G401.6 (cell line): ENCODE measurements around the gene NEBL.

Source experiments
- FAIRE-seq: peaks from 2 replicates; lab custom pipeline; 2012; peaks lifted over from hg19 to GRCh38; lab: Jason Lieb, UNC

The NEBL gene

DNA sequence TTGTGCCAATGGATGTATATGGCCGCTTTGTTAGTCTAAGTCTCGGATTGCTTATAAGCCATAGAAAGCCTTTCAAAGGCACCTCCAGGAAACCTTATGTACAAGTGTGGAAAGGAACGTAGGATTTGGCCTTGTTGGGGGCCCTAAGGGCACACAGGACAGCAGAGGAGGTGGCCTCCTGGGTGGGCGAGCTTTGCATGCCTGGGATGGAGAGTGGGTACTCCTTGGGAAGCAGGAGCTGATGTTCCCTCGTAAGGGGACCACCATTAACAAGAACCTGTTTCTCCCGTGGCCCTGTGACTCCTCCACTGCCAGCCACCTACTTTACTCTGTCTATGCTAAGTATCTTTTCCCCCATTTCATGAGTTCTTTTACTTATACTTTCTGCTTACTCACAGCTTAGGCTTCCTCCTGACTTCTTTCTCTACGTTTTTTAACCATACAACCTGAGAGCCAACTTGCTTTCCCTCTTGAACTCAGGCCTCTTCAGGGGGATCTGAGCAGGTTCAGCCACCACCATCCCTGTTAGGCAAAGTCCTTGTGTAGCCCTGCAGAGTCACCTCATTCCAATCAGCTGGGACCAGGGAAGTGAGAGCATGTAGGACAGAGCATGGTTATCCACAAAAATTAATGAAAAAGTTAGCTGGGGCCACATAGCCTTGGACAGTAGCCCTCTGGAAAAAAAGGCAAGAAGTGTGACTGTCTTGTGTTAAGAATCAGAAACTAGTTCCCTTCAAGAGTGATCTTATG is 118.9 kb downstream of the NEBL start:
- FAIRE-seq, result no peak

- no peak for FAIRE-seq
Measured at GRCh38 chr10:20776384-20777118, 120.6 kb downstream of the NEBL start.

DNA sequence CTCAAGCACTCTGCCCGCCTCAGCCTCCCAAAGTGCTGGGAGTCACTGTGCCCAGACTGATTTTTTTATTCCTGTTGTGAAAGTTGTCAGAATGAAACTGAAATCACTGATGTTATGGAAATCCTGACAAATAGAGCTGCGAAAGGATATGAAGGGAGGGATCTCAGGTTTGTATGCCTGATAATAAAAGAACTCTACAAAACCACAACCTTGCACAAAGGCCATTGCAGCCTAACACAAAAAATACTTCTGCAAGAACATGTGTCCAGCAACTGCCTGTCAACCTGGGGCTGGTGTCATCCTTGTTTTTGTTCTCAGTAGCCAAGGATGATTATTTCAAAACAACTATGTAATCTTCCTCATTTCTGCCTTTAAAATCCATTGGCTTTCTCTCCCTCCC is 126.1 kb downstream of the NEBL start:
- no peak for FAIRE-seq

DNA sequence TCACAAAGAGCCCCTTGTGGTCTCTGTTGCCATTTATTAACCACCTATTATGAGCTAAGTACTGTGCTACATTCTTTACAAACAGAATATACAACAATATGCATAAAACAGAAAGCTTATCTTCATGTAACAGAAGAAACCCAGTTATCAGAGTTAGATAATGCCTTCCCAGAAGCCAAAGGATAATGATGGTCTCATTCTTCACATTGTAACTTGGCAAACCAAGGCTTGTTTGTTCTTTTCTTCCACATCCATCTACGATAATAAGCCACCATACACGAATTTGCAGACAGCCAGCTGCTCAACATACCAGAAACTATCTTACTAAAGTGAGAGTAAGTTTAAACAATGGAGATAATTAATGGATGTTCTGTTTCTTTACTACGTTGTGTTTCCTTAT is 127.6 kb downstream of the NEBL start:
- FAIRE-seq, result no peak

GRCh38 chr10:20768843-20769242 is 128.3 kb downstream of the NEBL start:
- FAIRE-seq, result no peak

GRCh38 chr10:20767028-20767427 is 130.1 kb downstream of the NEBL start:
- no peak for FAIRE-seq

DNA sequence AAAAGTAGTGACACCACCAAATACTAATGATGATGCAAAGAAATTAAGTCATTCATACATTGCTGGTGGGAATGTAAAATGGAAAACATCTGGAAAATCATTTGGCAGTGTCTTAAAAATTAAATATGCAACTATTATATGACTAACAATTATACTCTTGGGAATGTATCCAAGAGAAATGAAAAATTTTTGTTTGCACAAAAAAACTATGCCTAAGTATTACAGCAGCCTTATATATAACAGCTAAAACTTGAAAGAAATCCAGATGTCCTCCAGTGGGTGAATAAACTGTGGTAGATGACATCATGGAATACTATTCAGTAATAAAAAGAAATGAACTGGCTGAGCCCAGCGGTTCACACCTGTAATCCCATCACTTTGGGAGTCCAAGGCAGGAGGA is 132.0 kb downstream of the NEBL start:
- no peak for FAIRE-seq

- FAIRE-seq, result no peak
Measured at GRCh38 chr10:20760460-20760859, 136.7 kb downstream of the NEBL start.

DNA sequence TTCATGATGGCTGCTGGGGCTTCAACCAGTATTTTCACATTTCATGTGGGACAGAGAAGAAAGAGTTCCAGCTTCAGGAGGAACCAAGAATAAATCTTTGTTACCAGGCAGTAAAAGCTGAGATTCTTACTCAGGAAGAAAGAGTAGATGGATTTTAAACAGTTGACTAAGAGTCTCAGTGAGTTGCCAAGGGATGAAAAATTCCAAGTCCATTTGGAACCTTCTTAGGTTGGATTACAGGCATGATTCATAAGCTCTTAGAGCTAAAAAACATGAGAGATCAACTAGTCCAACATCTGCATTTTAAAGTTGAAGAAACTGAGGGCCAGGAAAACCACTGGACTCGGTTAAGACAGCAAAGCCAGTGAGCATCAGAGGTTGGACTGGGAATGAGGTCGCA is 148.6 kb downstream of the NEBL start:
- no peak for FAIRE-seq

DNA sequence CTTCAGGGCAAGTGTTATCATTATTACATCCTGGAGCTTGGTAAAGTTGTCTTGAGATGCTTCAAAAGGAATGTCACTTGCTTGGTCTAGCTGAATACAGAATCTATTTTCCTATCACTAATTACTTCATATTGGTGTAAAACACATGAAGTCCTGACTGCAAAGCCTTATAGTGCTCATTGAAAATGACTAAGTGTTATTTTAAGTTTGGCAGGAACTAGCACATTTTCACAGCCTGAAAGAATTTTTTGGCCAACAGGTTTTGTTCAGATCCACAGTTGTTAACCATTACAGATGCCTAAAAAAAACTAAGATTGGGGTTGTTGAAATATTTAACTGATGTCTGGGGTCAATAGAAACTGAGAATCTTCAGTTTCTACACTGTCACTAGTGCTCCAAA is 149.3 kb downstream of the NEBL start:
- FAIRE-seq, result no peak

DNA sequence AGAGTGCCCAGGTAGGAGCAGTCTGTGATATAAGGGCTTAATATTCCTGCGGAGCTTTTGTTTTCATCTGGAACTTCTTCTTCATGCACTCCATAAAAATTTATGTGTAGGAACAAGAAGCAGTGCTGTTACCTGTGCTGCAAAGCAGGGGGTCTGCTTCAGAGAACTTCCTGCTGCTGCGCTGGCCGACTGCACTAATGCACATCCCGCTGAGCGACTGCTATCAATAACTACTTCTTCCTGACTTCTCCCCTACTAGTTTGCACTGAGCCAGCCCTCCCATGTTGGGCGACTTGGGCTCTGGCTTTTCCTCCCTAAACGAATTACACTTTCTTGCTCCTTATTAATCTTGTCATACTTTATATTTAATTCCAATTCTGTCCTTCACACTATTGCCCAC is 150.3 kb downstream of the NEBL start:
- no peak for FAIRE-seq

DNA sequence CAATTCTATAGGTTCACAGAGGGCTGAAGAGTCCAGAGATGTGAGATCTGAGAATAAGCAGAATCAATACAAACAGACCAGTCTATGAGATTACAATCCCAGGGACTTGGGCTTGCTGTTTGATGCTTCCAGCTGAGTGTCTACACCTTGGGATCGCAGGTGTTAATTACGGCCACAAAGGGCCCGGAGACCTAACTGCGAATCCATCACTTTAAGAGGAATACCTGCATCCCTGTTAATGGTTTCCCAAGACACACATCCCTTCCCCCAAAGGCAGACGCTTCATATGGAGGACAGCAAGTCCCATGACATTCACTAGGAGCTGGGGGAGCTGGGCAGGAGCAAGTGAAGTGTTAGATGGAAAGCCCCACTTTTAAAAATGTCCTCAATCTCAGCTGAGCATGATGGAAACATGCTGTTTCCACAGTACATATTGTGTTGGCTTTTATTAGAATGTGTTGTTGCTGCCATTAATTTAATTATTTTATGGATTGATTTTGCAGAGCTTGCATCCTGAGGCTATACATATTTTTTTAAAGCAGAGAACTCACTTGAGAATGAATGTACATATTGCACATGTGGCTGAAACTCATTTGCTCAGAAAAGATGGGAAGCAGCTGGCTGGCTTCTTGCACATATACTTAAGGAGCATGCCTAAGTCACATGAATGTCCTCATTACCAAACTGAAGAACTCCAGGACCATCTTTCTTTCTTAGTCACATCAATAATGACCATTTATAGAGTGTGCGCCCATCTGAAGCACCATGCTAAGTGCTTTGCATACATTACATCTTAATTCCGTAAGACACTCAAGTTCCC is 151.3 kb downstream of the NEBL start:
- no peak for FAIRE-seq

DNA sequence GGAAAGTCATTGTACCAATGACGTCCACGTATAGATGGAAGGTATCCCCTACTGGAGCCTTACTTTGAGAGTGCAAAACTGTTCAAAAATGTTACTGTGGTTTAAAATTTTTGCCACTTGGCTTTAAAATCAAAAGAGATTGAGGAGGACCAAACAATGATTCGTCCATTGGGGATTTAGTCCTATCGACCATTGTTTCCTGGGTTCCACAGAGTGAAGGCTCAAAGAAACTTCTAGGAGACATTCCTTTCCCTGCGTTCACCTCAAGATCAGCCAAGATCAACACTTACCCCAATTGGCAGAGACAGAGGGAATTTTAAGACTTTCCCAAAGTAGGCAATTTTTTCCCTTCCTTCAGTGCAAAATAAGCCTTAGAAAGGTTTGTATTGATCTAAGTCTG is 152.3 kb downstream of the NEBL start:
- FAIRE-seq, result no peak

DNA sequence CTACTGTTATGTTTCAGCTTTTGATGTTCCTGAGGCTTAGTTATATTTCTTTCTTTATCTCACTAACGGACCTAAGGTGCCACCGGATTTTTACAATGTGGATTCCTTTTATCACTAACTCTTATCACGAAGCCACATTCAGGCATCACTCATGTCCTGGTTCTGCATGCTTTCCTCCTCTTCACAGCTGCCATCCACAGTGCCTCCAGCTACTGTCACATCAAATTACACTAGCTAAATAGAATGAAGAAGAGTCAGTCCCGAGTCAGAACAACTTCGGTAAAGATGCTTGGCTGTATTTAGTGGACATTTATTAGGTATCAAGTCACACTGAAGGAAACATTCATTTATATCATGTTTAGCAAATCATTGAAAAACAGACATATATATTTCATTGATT is 153.2 kb downstream of the NEBL start:
- FAIRE-seq, result no peak

DNA sequence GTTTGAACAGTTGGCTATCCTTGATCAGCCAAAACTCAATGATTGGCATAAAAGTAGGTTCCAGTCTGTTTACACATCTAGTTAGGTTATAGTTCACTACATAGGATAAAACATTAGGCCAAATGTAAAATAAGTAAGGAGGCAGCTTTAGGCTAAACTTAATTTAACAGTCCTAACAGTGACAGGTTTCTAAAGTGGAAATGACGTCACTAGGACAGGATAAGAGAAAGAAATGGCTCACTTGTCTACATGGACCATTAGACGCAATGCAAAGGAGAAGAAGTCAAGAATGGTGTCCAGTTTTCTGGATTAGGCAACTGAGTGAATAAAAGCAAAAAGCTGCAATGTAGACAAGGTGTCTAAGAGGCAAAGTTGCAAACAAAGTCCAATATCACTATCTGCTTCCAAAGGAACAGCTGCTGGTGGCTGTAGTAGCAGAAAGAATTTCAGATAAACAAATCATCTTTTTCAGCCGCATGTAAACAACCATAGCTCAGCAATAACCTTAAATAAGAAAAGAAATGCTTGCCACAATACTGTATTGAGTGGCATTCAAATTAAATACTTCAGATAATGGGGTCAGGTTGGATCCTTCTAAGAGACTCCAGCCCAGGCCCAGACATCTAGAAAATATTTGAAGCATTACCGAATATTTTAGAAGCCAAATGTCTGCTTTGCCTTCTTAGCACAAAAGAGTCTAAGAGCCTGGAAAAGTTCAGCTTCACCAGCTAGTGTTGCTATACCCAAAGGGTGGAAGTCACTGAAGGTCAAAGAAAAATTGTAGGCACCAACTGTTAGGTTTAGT is 154.2 kb downstream of the NEBL start:
- no peak for FAIRE-seq

DNA sequence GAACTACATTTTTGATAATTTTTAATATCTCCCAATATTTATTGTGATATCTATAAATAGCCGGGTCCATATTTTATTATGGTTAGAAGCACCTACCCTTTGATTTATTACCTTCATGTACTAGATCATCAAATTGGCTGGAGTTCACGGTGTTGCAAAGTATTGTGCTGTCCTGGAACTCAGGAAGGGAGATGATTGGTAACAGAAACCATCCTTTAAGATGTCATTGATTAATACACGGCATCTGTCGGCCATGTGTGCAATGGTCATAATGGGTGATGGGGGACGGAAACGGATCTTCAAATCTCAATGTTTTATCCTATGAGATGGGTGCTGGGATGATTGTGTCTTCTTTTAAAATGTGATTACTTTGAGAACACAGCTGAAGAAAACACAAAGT is 157.0 kb downstream of the NEBL start:
- no peak for FAIRE-seq

DNA sequence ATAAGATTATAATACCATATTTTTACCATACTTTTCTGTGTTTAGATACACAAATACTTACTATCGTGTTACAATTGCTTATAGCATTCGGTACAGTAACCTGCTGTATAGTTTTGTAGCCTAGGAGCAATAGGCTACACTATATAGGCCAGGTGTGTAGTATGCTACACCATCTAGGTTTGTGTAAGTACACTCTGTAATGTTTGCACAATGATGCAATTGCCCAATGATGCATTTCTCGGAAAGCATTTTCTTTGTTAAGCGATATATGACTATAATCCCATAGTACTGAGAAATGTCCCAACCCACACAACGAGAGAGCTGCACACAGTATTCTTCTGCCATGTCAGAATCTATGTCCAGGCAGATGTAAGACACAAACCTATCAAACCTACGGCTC is 160.0 kb downstream of the NEBL start:
- no peak for FAIRE-seq
